Globus pallidus (tissue), 1 donor: Measurements from ENCODE around the gene COL4A2.

Source experiments
- DNase-seq: peaks from one replicate; pipeline ENCODE4 v3.0.0-alpha.2; 2015; ENCODE audit warnings: low spot score

Gene COL4A2

GRCh38 chr13:110536006-110536693 is 229.1 kb downstream of the COL4A2 start:
- peak; percentile 70 for DNase-seq

GRCh38 chr13:110538632-110539031 is 231.5 kb downstream of the COL4A2 start:
- DNase-seq, result no peak

- no peak for DNase-seq
These were observed 232.8 kb downstream of the COL4A2 start for GRCh38 chr13:110539894-110540293.

GRCh38 chr13:110540871-110541525 is 233.9 kb downstream of the COL4A2 start:
- DNase-seq, result no peak

GRCh38 chr13:110541526-110541920 is 234.4 kb downstream of the COL4A2 start:
- no peak for DNase-seq

- DNase-seq, result no peak
These were observed 235.2 kb downstream of the COL4A2 start for GRCh38 chr13:110542169-110542796.

- no peak for DNase-seq
These were observed 239.3 kb downstream of the COL4A2 start for GRCh38 chr13:110546378-110546777.

- DNase-seq, result no peak
These were observed 239.8 kb downstream of the COL4A2 start for GRCh38 chr13:110546926-110547325.

- DNase-seq, result no peak
These were observed 242.1 kb downstream of the COL4A2 start for GRCh38 chr13:110548891-110549794.

- no peak for DNase-seq
These were observed 242.7 kb downstream of the COL4A2 start for GRCh38 chr13:110549795-110550160.

- no peak for DNase-seq
These were observed 244.2 kb downstream of the COL4A2 start for GRCh38 chr13:110551284-110551683.

GRCh38 chr13:110552767-110553166 is 245.7 kb downstream of the COL4A2 start:
- no peak for DNase-seq

GRCh38 chr13:110553417-110553816 is 246.3 kb downstream of the COL4A2 start:
- DNase-seq, result no peak

GRCh38 chr13:110554227-110554836 is 247.2 kb downstream of the COL4A2 start:
- DNase-seq, result no peak

GRCh38 chr13:110554946-110555345 is 247.9 kb downstream of the COL4A2 start:
- no peak for DNase-seq

GRCh38 chr13:110555601-110556223 is 248.6 kb downstream of the COL4A2 start:
- no peak for DNase-seq

GRCh38 chr13:110556224-110556606 is 249.1 kb downstream of the COL4A2 start:
- no peak for DNase-seq

GRCh38 chr13:110557082-110557481 is 250.0 kb downstream of the COL4A2 start:
- DNase-seq, result no peak

- no peak for DNase-seq
These were observed 250.7 kb downstream of the COL4A2 start for GRCh38 chr13:110557610-110558305.

- DNase-seq, result peak; percentile 44
These were observed 252.4 kb downstream of the COL4A2 start for GRCh38 chr13:110559429-110559943.

- DNase-seq, result no peak
These were observed 252.9 kb downstream of the COL4A2 start for GRCh38 chr13:110559986-110560385.
